ENCODE data around the gene KRT3.

Gene KRT3

GRCh38 chr12:52782502-52782901 is 13.4 kb downstream of the KRT3 start:
- no peak for TF ChIP-seq CTCF (IDR thresholded peaks at IDR 0.05)

GRCh38 chr12:52781399-52782082 is 14.4 kb downstream of the KRT3 start:
- no peak for TF ChIP-seq CTCF (IDR thresholded peaks at IDR 0.05)

- no peak for TF ChIP-seq CTCF (IDR thresholded peaks at IDR 0.05)
Measured at GRCh38 chr12:52779914-52780313, 16.0 kb downstream of the KRT3 start.

GRCh38 chr12:52778833-52779232 is 17.1 kb downstream of the KRT3 start:
- no peak for TF ChIP-seq CTCF (IDR thresholded peaks at IDR 0.05)

- TF ChIP-seq CTCF (IDR thresholded peaks at IDR 0.05): no peak
Measured at GRCh38 chr12:52777566-52777965, 18.4 kb downstream of the KRT3 start.

- TF ChIP-seq CTCF (IDR thresholded peaks at IDR 0.05): no peak
Measured at GRCh38 chr12:52776913-52777395, 19.0 kb downstream of the KRT3 start, which contains the start of gene KRT76. Gene KRT76, minus strand, starts transcription at chr12:52777345. Its CDS starts 54 bp downstream, at chr12:52777291.

GRCh38 chr12:52776435-52776834 is 19.5 kb downstream of the KRT3 start:
- TF ChIP-seq CTCF (IDR thresholded peaks at IDR 0.05): no peak

Data from LNCAP (cell line).